H9 (cell line): Measurements from ENCODE around the gene WDR7. TPM values are rescaled to one million over a fixed set of nuclear protein-coding genes. Genes with fewer than 3 reads are reported as not detected.
A peak's percentile ranks its signal among the peaks of the same experiment; 100 is the strongest.

ENCODE experiments used
- DNase-seq: peaks from one replicate; pipeline ENCODE4 v3.0.0-alpha.2; 2017
- H2AFZ ChIP-seq: one replicate; pipeline ENCODE4 v1.6.1; 2013; ENCODE audit warnings: mild to moderate bottlenecking, low read length, control low read depth, moderate library complexity
- H2AK5ac ChIP-seq: 2 replicates; pipeline ENCODE4 v1.6.1; 2013; ENCODE audit warnings: low read length, control low read depth, mixed read lengths; ENCODE audit not compliant: insufficient read length
- H2BK120ac ChIP-seq: one replicate; pipeline ENCODE4 v1.6.1; 2013; ENCODE audit warnings: low read depth, mild to moderate bottlenecking, low read length, control low read depth, inconsistent platforms; ENCODE audit not compliant: poor library complexity, severe bottlenecking
- H2BK12ac ChIP-seq: 2 replicates; pipeline ENCODE4 v1.6.1; 2013; ENCODE audit warnings: low read length, control low read depth, mixed read lengths, low read depth; ENCODE audit not compliant: insufficient read length
- H2BK15ac ChIP-seq: 2 replicates; pipeline ENCODE4 v1.6.1; 2013; ENCODE audit warnings: low read depth, low read length, control low read depth
- H2BK20ac ChIP-seq: one replicate; pipeline ENCODE4 v1.6.1; 2013; ENCODE audit warnings: low read depth, mild to moderate bottlenecking, low read length, control low read depth, inconsistent platforms; ENCODE audit not compliant: poor library complexity, severe bottlenecking
- H2BK5ac ChIP-seq: 2 replicates; pipeline ENCODE4 v1.6.1; 2013; ENCODE audit warnings: low read length, control low read depth, mixed read lengths; ENCODE audit not compliant: insufficient read length
- H3K14ac ChIP-seq: 2 replicates; pipeline ENCODE4 v1.6.1; 2013; ENCODE audit warnings: low read length, control low read depth; ENCODE audit not compliant: insufficient read depth
- H3K18ac ChIP-seq: 2 replicates; pipeline ENCODE4 v1.6.1; 2013; ENCODE audit warnings: low read depth, mild to moderate bottlenecking, mixed read lengths, low read length, control low read depth; ENCODE audit not compliant: insufficient read length
- H3K23ac ChIP-seq: 2 replicates; pipeline ENCODE4 v1.6.1; 2013; ENCODE audit warnings: low read length, control low read depth, mixed read lengths, low read depth; ENCODE audit not compliant: insufficient read length
- H3K23me2 ChIP-seq: 2 replicates; pipeline ENCODE4 v1.6.1; 2013; ENCODE audit warnings: low read depth, mild to moderate bottlenecking, mixed read lengths, low read length, control low read depth; ENCODE audit not compliant: insufficient read length, poor library complexity, severe bottlenecking
- H3K27ac ChIP-seq: 2 replicates; pipeline ENCODE4 v1.5.1; 2013; ENCODE audit warnings: low read length, control low read depth, mixed read lengths, low read depth; ENCODE audit not compliant: insufficient read length
- H3K27me3 ChIP-seq: 2 replicates; pipeline ENCODE4 v1.6.1; 2013; ENCODE audit warnings: low read length, control low read depth, inconsistent platforms; ENCODE audit not compliant: insufficient read depth
- H3K4ac ChIP-seq: 2 replicates; pipeline ENCODE4 v1.6.1; 2013; ENCODE audit warnings: low read depth, mild to moderate bottlenecking, control low read depth, inconsistent platforms, low read length, moderate library complexity
- H3K4me1 ChIP-seq: 2 replicates; pipeline ENCODE4 v1.6.1; 2013; ENCODE audit warnings: low read length, control low read depth, inconsistent platforms; ENCODE audit not compliant: insufficient read depth
- H3K4me2 ChIP-seq: 2 replicates; pipeline ENCODE4 v1.6.1; 2013; ENCODE audit warnings: low read length, control low read depth, mixed read lengths; ENCODE audit not compliant: insufficient read length, insufficient read depth
- H3K56ac ChIP-seq: 2 replicates; pipeline ENCODE4 v1.6.1; 2013; ENCODE audit warnings: low read depth, mild to moderate bottlenecking, mixed read lengths, low read length, control low read depth; ENCODE audit not compliant: insufficient read length
- H3K79me1 ChIP-seq: 2 replicates; pipeline ENCODE4 v1.6.1; 2013; ENCODE audit warnings: low read depth, mild to moderate bottlenecking, moderate library complexity, low read length, control low read depth, inconsistent platforms; ENCODE audit not compliant: insufficient read depth, poor library complexity, severe bottlenecking
- H3K79me2 ChIP-seq: 2 replicates; pipeline ENCODE4 v1.6.1; 2013; ENCODE audit warnings: low read length, control low read depth, inconsistent platforms; ENCODE audit not compliant: insufficient read depth
- H3K9ac ChIP-seq: 2 replicates; pipeline ENCODE4 v1.6.1; 2013; ENCODE audit warnings: low read length, control low read depth, mixed read lengths; ENCODE audit not compliant: insufficient read length; ENCODE audit errors: extremely low read depth
- H3K9me3 ChIP-seq: one replicate; pipeline ENCODE4 v1.6.1; 2013; ENCODE audit warnings: low read depth, low read length, inconsistent platforms; ENCODE audit not compliant: control insufficient read depth
- H3T11ph ChIP-seq: one replicate; pipeline ENCODE4 v1.6.1; 2013; ENCODE audit warnings: mild to moderate bottlenecking, low read length, control low read depth, inconsistent platforms
- H4K20me1 ChIP-seq: one replicate; pipeline ENCODE4 v1.6.1; 2013; ENCODE audit not compliant: control insufficient read depth, insufficient read length, insufficient read depth
- H4K5ac ChIP-seq: 2 replicates; pipeline ENCODE4 v1.6.1; 2013; ENCODE audit warnings: low read depth, mild to moderate bottlenecking, mixed read lengths, low read length, control low read depth; ENCODE audit not compliant: insufficient read length
- H4K8ac ChIP-seq: replicated peaks from 2 replicates; pipeline ENCODE4 v1.6.1; 2013; ENCODE audit warnings: low read length, control low read depth, mixed read lengths, low read depth; ENCODE audit not compliant: insufficient read length
- H4K91ac ChIP-seq: 2 replicates; pipeline ENCODE4 v1.6.1; 2013; ENCODE audit warnings: low read depth, mild to moderate bottlenecking, moderate library complexity, mixed read lengths, low read length, control low read depth; ENCODE audit not compliant: insufficient read length
- H3K27ac Mint-ChIP-seq, 3 experiments: 2 replicates in 2 of 3; 3 replicates in 1 of 3; pipeline ENCODE4 v1.8.0; 2020 to 2021; ENCODE audit warnings: mixed read lengths in 3 of 3, mild to moderate bottlenecking in 1 of 3, moderate library complexity in 1 of 3
- H3K27me3 Mint-ChIP-seq: 2 replicates; pipeline ENCODE4 v1.8.0; 2021; ENCODE audit warnings: low read depth, mild to moderate bottlenecking, moderate library complexity, mixed read lengths
- H3K36me3 Mint-ChIP-seq, 3 experiments: 2 replicates in 2 of 3; 3 replicates in 1 of 3; pipeline ENCODE4 v1.8.0; 2020 to 2021; ENCODE audit warnings: low read depth in 3 of 3, mixed read lengths in 3 of 3; ENCODE audit not compliant: insufficient read depth in 1 of 3
- H3K4me1 Mint-ChIP-seq, 2 experiments: 2 replicates each; pipeline ENCODE4 v1.8.0; 2020; ENCODE audit warnings: mixed read lengths in 2 of 2
- H3K4me3 Mint-ChIP-seq, 2 experiments: 2 replicates in 1 of 2; 3 replicates in 1 of 2; pipeline ENCODE4 v1.8.0; 2020 to 2021; ENCODE audit warnings: mild to moderate bottlenecking in 2 of 2, mixed read lengths in 2 of 2, moderate library complexity in 1 of 2
- H3K9me3 Mint-ChIP-seq, 2 experiments: 2 replicates in 1 of 2; 3 replicates in 1 of 2; pipeline ENCODE4 v1.8.0; 2020; ENCODE audit warnings: mild to moderate bottlenecking in 2 of 2, mixed read lengths in 2 of 2, moderate library complexity in 1 of 2
- WGBS: extraction: QIAGEN DNeasy Blood & Tissue Kit; methylation state at CpG from one replicate; pipeline ENCODE4 v1.1.7; 2013; ENCODE audit warnings: missing lambda C conversion rate, low lambda C conversion rate, mixed read lengths; ENCODE audit not compliant: insufficient read length; ENCODE audit errors: extremely low coverage; 5-methylcytosine and 5-hydroxymethylcytosine counted together
- total RNA-seq: library from RNA; stranded (reverse); gene quantifications from 2 replicates; pipeline ENCODE4 v1.2.1, GENCODE V29; 2021
- TF ChIP-seq, protein P1 (sequence below): fragments of 200-600 bp; sonication (generic); conservative IDR thresholded peaks from 3 replicates; pipeline ENCODE4 v1.8.0; 2021; ENCODE audit warnings: antibody characterized with exemption, mild to moderate bottlenecking

The WDR7 gene
- total RNA-seq, 1 experiment from 2014 or later: 14.8 TPM

DNA sequence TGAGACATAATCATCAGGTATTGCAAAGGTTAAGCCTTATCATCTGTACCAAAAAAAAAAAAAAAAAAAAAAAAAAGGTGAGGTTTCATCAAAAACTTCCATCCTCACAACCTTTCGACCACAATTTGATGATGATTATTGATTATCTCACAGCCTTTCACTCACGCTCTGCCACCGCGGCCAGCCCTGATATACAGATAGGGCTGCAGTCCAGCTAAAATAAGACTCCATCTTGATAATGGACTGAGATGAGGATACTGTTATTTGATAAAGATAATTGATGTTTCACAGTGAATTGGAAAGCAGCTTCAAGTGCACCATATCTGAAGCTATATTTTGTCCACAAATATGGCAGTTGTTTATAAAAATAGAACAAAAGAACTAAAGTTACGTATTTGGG is 336.1 kb downstream of the WDR7 start:
- H3K27me3 ChIP-seq: no peaks in the 10 kb centered on the region
- H3K4me2 ChIP-seq: peak overlapping the region; percentile 15
- no peak overlapping the region for H3K18ac ChIP-seq
- no peaks in the 10 kb centered on the region for H3K79me1 ChIP-seq
- Mint-ChIP-seq H3K4me3 (no peak overlapping the region; a peak in 1 of 5 replicates), H3K36me3 (peaks cover 0 to 5% (median 0%) of the 10 kb centered on the region in 3 experiments; a peak in 1 of 7 replicates), H3K9me3 (no peaks in the 10 kb centered on the region), H3K27ac (peak overlapping the region in 1 of 3 experiments; percentile 82; a peak in 1 of 7 replicates), H3K27me3 (no peaks in the 10 kb centered on the region), H3K4me1 (peaks cover 37 to 39% of the 10 kb centered on the region in 2 experiments)
- H2BK120ac ChIP-seq: no peak overlapping the region
- H2BK20ac ChIP-seq: no peak overlapping the region
- no peaks in the 10 kb centered on the region; the same call in 1 of the 2 replicates for H3K4me1 ChIP-seq
- H4K5ac ChIP-seq: no peak overlapping the region
- H2BK5ac ChIP-seq: no peak overlapping the region
- H3K27ac ChIP-seq: no peak overlapping the region
- no peak overlapping the region for H4K91ac ChIP-seq
- H2BK12ac ChIP-seq: no peak overlapping the region
- no peak overlapping the region for H3K14ac ChIP-seq
- no peak overlapping the region for H2AK5ac ChIP-seq
- no CpG with 5 or more reads among the region's 5 CpGs for WGBS
- no peak overlapping the region for H3T11ph ChIP-seq
- H3K56ac ChIP-seq: no peak overlapping the region
- H3K9ac ChIP-seq: no peak overlapping the region
- DNase-seq: no peak
- no peak overlapping the region for H3K4ac ChIP-seq
- TF ChIP-seq, protein P1, sequence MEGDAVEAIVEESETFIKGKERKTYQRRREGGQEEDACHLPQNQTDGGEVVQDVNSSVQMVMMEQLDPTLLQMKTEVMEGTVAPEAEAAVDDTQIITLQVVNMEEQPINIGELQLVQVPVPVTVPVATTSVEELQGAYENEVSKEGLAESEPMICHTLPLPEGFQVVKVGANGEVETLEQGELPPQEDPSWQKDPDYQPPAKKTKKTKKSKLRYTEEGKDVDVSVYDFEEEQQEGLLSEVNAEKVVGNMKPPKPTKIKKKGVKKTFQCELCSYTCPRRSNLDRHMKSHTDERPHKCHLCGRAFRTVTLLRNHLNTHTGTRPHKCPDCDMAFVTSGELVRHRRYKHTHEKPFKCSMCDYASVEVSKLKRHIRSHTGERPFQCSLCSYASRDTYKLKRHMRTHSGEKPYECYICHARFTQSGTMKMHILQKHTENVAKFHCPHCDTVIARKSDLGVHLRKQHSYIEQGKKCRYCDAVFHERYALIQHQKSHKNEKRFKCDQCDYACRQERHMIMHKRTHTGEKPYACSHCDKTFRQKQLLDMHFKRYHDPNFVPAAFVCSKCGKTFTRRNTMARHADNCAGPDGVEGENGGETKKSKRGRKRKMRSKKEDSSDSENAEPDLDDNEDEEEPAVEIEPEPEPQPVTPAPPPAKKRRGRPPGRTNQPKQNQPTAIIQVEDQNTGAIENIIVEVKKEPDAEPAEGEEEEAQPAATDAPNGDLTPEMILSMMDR: no peak
- no peak overlapping the region for H2AFZ ChIP-seq
- H3K79me2 ChIP-seq: no peaks in the 10 kb centered on the region
- no peak overlapping the region for H3K23ac ChIP-seq
- no peak overlapping the region for H2BK15ac ChIP-seq
- H3K9me3 ChIP-seq: no peaks in the 10 kb centered on the region
- H4K8ac ChIP-seq: no peak overlapping the region
- H3K23me2 ChIP-seq: no peaks in the 10 kb centered on the region
- H4K20me1 ChIP-seq: no peaks in the 10 kb centered on the region
